ENCODE measurements around the gene DNMT1.
A peak's percentile ranks its signal among the peaks of the same experiment; 100 is the strongest.

DNMT1 gene

GRCh38 chr19:10088949-10089554, 105.7 kb downstream of the DNMT1 start:
- TF ChIP-seq, protein P1, sequence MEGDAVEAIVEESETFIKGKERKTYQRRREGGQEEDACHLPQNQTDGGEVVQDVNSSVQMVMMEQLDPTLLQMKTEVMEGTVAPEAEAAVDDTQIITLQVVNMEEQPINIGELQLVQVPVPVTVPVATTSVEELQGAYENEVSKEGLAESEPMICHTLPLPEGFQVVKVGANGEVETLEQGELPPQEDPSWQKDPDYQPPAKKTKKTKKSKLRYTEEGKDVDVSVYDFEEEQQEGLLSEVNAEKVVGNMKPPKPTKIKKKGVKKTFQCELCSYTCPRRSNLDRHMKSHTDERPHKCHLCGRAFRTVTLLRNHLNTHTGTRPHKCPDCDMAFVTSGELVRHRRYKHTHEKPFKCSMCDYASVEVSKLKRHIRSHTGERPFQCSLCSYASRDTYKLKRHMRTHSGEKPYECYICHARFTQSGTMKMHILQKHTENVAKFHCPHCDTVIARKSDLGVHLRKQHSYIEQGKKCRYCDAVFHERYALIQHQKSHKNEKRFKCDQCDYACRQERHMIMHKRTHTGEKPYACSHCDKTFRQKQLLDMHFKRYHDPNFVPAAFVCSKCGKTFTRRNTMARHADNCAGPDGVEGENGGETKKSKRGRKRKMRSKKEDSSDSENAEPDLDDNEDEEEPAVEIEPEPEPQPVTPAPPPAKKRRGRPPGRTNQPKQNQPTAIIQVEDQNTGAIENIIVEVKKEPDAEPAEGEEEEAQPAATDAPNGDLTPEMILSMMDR (conservative IDR thresholded peaks at IDR 0.05; ENCODE audit: low read length) = no peak
- H3K4me3 ChIP-seq (ENCODE audit: low read length) = no peak overlapping the region
- DNase-seq (ENCODE audit: low read depth) = no peak

- H3K4me3 ChIP-seq (ENCODE audit: low read length) = peak overlapping the region; percentile 90
- TF ChIP-seq, protein P1 (conservative IDR thresholded peaks at IDR 0.05; ENCODE audit: low read length) = no peak
These were observed 107.3 kb downstream of the DNMT1 start for GRCh38 chr19:10087296-10088061.

DNA sequence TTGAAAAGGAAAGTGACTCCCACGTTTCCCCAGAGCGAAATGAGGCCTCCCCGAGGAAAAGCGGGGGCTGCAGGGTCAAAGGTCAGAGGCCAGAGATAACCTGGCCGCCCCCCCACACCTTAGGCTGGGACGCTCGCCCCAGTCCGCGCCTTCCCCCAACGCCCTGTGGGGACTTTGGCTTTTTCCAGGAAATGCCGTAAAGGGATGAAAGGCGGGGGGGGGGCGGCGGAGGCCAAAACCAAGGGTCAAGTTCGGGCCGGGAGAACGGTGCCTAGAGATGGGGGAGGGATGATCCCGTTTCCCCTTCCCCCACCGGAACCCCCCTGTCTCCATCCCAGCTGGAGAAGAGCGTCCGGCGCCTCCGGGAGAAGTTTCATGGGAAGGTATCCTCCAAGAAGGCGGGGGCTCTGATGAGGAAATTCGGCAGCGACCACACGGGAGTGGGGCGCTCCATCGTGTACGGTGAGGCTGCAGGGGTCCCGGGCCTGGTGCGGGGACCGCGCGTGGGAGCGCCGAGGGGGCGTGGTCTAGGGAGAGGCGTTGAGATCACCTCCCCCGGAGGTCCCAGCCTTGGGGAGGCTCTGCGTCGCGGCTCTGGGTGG, 108.1 kb downstream of the DNMT1 start:
- TF ChIP-seq, protein P1 (conservative IDR thresholded peaks at IDR 0.05; ENCODE audit: low read length) = no peak
- H3K4me3 ChIP-seq (ENCODE audit: low read length) = peak overlapping the region; percentile 90
- DNase-seq (ENCODE audit: low read depth) = no peak

More at GRCh38 chr19:10087296-10088061, 107.3 kb downstream of the DNMT1 start:
- no peak for DNase-seq (ENCODE audit: low read depth)

DNA sequence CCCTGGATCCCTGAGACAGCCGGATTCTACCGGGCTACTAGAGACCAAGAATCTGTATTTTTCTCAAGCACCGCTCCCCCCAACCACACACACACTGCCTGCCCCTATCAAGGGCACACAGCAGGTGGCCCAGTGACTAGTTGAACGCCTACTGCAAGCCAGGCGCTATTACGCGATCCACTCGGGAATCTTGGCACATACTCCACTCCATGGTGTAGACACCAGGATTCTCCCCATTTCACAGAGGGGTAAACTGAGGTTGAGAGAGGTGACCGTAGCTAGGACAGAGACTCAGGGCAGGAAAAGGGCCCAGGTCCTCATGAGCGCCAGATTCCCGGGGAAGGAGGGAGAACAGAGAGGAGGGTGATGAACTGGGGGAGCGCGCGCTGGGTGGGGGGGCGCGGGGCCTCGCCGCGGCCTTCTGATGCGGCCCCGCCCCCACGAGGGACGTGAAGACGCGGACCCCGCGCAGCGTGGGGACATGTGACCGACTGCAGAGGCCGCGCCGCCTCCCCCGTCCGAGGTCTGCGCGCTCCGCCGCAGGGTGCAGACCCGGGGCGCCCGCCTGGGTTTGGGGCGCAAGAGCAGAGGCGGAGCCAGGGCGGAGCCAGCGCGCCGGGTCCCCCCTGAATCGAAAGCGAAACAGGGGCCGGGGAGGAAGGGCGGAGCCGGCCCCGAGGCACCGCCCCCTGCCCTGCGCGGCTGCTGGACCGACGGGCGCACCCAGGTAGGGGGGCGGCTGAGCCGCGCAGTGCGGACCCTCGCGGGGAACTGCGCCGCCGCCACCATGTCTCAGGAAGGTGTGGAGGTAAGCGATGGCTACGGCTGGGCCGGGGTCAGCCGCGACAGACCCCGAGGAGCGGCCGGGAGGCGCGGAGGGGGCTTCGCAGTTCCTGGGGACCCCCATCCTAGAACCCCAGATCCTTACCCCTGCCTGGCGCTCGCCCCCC, 108.8 kb downstream of the DNMT1 start, which contains the start of gene SHFL:
Gene SHFL (plus strand): TSS at position 677 of the 950 bp plus-strand sequence. CDS start 111 bp downstream, at position 788.
- peak; percentile 53 for DNase-seq (ENCODE audit: low read depth)
- peak within 1 kb of the TSS; percentile 90 for H3K4me3 ChIP-seq (ENCODE audit: low read length)
- TF ChIP-seq, protein P1 (conservative IDR thresholded peaks at IDR 0.05; ENCODE audit: low read length) = no peak

- TF ChIP-seq, protein P1 (conservative IDR thresholded peaks at IDR 0.05; ENCODE audit: low read length) = no peak
- DNase-seq (ENCODE audit: low read depth) = no peak
- no peak overlapping the region for H3K4me3 ChIP-seq (ENCODE audit: low read length)
These were observed 110.0 kb downstream of the DNMT1 start for GRCh38 chr19:10084803-10085202.

- TF ChIP-seq, protein P1 (conservative IDR thresholded peaks at IDR 0.05; ENCODE audit: low read length) = no peak
- no peak overlapping the region for H3K4me3 ChIP-seq (ENCODE audit: low read length)
- DNase-seq (ENCODE audit: low read depth) = no peak
These were observed 110.8 kb downstream of the DNMT1 start for GRCh38 chr19:10083911-10084310.

Data from AG10803 (cell line).